Midbrain (tissue), 1 donor: Measurements from ENCODE around the gene ATP4A.

ENCODE experiments used
- DNase-seq: peaks from one replicate; lab custom pipeline; 2025; lab: John Stamatoyannopoulos, UW

Gene ATP4A

DNA sequence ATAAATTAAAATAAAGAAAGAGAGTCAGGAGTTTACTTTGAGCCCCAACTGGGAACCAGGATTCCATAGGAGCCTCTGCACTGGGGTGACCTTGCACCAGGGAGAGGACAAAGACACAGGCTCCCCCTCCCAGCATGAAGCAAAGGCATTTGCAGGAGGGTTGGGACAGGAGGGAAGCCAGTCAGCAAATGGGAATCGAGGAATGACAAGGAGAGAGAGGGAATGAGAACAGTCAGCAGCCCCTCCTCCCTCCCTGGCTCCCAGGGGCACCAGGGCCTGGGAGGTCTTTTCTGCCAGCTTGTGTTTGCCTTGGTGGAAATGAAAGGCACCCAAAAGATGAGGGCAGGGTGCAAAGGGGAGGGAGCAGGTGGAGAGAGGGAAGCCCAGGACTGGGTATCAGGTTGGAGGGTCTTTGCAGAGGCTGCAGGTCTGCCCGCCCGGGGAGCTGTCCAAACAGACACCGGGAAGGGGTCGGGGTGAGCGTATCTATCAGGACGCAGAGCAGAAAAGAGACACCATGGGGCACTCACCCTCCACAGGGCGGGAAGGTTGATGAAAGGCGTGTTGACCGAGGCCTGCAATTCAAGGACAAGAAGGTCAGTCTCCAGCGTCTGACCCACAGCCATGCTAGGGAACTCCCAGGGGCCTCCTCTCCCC is 39.1 kb downstream of the ATP4A start:
- DNase-seq, result no peak

DNA sequence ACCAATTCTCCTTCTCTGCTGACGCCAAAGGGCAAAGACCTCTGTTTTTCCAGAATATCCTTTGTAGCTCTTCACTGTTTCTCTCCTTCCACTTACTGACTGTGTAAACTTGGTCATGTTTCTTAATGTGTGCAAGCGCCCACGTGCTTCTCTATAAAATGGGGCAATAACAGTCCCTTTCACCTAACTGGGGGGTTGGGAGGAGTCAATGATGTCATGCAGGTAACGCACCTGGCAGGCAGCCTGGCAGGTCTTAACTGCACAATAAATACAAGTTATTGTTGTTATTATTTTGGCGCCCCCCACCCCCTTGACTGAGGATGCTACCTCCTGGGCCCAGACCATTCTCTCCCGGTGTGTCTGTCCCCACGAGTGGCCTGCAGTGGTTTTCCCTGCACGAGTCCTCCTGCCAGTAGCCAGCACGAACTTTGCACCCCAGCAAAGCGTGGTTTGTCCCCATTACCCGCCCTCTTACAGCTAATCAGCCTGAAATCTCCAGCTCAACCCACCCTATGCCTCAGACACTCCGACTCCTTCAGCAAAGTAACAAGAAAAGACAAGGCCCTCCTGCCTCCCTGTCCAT is 40.6 kb downstream of the ATP4A start:
- no peak for DNase-seq

DNA sequence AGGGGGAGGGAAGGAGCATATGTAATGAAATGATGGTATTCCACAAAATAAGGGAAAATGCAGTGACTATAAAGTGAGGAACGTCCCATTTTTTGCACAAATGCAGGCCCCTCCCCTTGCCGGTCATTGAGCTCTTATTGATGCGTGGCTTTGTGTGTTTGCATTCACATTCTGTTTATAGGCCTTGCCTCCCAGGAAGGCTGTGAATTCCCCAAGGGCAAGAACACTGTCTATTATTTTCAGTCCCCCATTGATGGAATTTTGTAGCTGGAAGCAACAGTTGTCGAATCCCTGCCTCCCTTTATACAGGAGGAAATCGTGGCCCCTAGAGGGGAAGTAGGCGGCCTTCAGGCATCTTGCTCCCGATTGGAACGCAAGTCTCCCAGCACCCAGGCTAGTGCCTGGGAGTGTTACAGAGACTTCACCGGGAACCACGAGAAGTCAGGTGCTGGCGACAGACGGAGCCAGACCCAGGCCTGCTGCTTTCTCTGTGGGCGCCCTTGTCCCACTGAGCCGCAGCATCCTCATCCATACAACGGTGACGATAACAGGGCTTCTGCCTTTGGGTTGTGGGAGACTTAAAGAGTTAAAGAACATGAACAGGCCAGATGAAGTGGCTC is 42.2 kb downstream of the ATP4A start:
- DNase-seq, result no peak

DNA sequence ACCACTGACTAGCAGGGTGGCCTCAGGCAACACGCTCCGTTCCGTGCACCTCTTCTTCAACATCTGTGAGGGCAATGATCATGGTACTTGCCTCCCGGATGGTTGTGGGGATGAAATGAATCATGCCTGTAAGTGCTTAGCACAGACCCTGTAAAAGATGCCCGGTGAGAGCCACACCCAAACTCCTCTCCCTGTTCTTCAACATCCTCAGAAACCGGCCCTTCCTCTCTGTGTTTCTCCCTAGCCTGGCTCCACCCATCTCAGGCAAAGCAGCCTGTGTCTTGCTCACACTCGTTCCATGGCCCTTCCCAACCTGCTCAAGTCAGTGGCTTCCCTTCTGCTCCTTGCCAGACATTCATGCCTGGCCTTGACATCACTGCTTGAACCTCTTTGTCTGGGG is 44.2 kb downstream of the ATP4A start:
- no peak for DNase-seq

GRCh38 chr19:35518313-35518712 is 45.1 kb downstream of the ATP4A start:
- DNase-seq, result no peak

GRCh38 chr19:35517342-35517741 is 46.1 kb downstream of the ATP4A start:
- DNase-seq, result no peak

- DNase-seq, result no peak
These were observed 47.1 kb downstream of the ATP4A start for GRCh38 chr19:35516310-35516709.

- no peak for DNase-seq
These were observed 49.1 kb downstream of the ATP4A start for GRCh38 chr19:35514282-35514809.

DNA sequence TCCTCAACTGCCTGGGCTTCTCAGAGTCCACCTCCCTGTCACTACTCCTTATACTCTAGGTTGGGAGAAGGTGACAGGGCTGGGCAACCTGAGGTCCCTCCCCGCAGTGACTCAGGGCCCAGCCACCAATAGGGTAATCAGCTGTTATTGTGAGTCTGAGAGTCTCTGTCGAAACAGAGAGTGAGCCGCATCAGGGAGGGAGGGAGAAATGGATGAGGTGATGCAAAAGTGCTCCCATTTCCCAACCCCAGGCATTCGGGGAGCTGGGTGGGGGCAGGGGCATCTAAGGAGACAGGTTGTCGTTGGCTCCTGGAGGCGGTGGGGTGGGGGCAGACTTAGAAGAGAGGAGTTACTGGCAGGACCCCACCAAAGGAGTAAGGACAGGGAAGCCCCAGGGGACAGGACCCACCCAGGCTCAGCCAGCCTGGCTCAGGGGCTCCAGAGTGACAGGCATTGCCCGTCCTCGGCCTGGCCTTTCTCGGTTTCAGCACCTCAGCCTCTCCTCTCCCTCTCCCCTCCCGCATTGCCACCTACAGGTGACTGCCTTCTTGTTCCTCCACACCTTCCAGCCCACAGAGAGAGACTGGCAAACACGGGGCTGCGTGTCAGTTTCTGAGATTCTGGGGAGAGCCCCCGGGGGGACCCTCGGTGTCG is 49.7 kb downstream of the ATP4A start, which contains the start of gene DMKN:
TSS of gene DMKN (minus strand) at position 22 of the 654 bp plus-strand sequence. CDS start 174 bp downstream, outside the sequence.
- no peak for DNase-seq

GRCh38 chr19:35512831-35513627 is 50.4 kb downstream of the ATP4A start:
- DNase-seq, result no peak

DNA sequence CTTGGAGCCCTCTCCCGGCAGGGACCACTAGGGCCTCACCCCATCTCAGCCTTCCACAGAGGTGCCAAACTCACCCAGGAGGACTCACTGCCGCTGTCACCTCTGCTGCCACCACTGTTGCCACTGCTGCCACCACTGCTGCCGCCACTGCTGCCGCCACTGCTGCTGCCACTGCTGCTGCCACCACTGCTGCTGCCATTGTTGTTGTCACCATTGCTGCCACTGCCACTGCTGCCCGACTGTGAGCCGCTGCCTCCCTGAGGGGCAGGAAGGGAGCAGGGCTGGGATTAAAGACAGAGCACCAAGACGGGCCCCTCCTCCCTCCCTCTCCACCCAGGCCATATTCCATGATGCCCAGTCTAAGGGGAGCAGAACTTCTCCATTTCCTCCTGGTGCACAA is 52.1 kb downstream of the ATP4A start:
- DNase-seq, result no peak

- no peak for DNase-seq
These were observed 52.9 kb downstream of the ATP4A start for GRCh38 chr19:35510626-35510964.

DNA sequence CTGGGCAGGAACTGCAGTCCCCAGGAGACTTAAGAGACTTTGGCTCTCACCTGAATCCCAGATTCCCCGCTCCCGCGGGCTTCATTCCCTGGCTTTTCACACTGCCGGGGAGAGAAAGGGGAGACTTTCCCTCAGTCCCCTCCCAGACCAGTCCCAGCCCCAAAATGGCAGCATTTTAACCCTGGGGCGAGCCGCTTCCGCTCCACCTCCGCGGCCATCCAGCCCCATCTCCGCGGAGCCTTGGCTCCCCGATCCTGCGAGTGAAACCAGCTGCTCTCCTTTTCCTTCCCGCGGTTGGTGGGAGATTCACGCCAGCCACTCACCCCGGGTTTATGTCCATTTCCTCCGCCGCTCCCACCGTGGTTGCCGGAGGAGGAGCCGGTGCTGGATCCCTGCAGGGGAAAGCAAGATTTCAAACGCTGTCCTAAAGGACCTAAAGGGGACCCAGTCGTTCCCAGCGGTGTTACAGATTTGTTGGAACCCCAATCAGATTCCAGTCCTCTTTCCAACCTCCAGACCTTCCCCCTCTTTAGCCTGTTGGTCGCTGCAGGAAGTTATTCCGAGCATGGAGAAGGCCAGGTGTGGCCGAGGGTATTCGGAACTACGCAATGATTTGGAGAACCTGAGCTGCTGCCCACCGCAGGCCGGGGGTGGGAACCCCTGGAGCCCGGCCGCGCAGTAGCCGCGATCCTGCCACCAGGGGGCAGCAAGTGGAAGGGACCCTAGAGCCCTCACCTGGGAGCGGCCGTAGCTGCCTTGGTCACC is 53.4 kb downstream of the ATP4A start:
- peak; percentile 55 for DNase-seq

DNA sequence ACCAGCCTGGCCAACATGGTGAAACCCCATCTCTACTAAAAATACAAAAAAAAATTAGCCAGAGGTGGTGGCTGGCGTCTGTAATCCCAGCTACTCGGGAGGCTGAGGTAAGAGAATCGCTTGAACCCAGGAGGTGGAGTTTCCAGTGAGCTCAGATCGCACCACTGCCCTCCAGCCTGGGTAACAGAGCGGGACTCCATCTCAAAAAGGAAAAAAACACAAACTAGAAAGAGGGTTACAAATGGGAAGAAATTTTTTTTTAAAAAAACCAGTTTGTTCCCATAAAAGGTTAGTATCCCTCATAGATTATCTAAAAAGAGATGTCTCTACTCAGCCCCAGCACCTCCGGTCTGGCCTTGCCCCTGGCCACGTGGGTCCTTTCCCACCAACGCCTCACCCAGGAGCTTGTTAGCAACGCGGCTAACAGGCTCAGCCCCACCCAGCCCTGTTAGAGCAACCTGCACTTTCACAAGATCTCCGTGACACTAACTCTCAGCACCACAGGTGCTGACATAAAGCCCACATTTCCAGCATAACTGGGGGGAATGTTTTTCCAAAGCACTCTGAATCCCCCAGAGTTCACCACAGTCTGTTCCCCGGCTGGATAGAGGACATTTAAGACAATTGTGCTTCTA is 54.3 kb downstream of the ATP4A start:
- no peak for DNase-seq

- no peak for DNase-seq
These were observed 55.3 kb downstream of the ATP4A start for GRCh38 chr19:35508129-35508528.

GRCh38 chr19:35507561-35507960 is 55.9 kb downstream of the ATP4A start:
- no peak for DNase-seq

- DNase-seq, result no peak
These were observed 57.4 kb downstream of the ATP4A start for GRCh38 chr19:35506011-35506410.

- no peak for DNase-seq
These were observed 60.7 kb downstream of the ATP4A start for GRCh38 chr19:35502751-35503150.

- no peak for DNase-seq
These were observed 61.8 kb downstream of the ATP4A start for GRCh38 chr19:35501684-35502083.

DNA sequence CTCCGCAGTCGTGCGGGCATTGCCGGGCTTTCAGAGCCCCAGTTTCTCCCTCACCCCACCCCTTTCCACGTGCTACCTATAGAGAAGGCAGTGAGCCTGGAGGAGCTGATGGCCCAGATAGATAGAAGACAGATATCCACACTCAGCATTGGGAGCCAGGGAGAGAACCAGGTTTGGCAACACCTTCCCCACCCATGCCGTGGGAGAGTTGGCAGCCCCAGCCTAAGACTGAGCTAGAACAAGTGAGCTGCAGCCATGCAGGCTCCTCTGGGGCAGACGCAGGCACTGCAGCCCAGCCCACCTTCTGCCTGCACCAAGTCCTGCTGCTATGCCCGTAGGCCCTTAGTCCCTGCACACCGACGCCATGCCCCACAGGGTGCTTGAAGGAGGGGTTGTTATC is 62.8 kb downstream of the ATP4A start:
- DNase-seq, result no peak
